Pancreas (tissue), 10 donors: ENCODE measurements around the gene ELMOD2. TPM values are rescaled to one million over a fixed set of nuclear protein-coding genes. Genes with fewer than 3 reads are reported as not detected.

Experiments used
- ATAC-seq, 4 donors: fragments of 200-7000 bp; cut with Tn5 transposase; one replicate each; pipeline versions ENCODE4 v1.8.0 to v1.9.1; 2020; ENCODE audit warnings: mild to moderate bottlenecking in 4 of 4, moderate library complexity in 4 of 4
- DNase-seq, 6 donors: peaks; one replicate each; pipeline ENCODE4 v3.0.0-alpha.2; 2020
- FAIRE-seq: peaks from 2 replicates; lab custom pipeline; 2012; peaks lifted over from hg19 to GRCh38; lab: Jason Lieb, UNC
- H3K27ac ChIP-seq, 4 donors: fragments of 200-600 bp; sonication (generic); 1 replicate in 3 of 4; 2 replicates in 1 of 4; pipeline versions ENCODE4 v1.5.0 to v1.8.0; 2020
- H3K27me3 ChIP-seq, 4 donors: fragments of 200-600 bp; one replicate each; pipeline ENCODE4 v1.8.0; 2021
- H3K36me3 ChIP-seq, 3 donors: fragments of 200-600 bp; sonication (generic) in 1 of 3; one replicate each; pipeline versions ENCODE4 v1.5.0 to v1.8.0; 2020 to 2021
- H3K4me1 ChIP-seq, 3 donors: fragments of 200-600 bp; one replicate each; pipeline ENCODE4 v1.8.0; 2021
- H3K4me3 ChIP-seq, 4 donors: fragments of 200-600 bp; sonication (generic) in 2 of 4; one replicate each; pipeline versions ENCODE4 v1.5.0 to v1.8.0; 2020 to 2021
- H3K9me3 ChIP-seq, 4 donors: fragments of 200-600 bp; one replicate each; pipeline ENCODE4 v1.8.0; 2021
- WGBS, 2 donors: extraction: QIAGEN DNeasy Blood & Tissue Kit; methylation state at CpG; one replicate each; pipeline ENCODE4 v1.1.7; 2013; 5-methylcytosine and 5-hydroxymethylcytosine counted together
- intact Hi-C, 3 donors: fragments of 100-400 bp; cut with DNase I; formaldehyde crosslinking; loops; one replicate each; pipeline versions ENCODE4 v1.11.1 to v1.14.2; 2022
- polyA plus RNA-seq, 2 donors: library from polyadenylated mRNA; stranded (reverse); fragments of 200-250 nt; gene quantifications; one replicate each; pipeline ENCODE4 v1.2.3, GENCODE V29; 2013
- total RNA-seq, 6 donors: library from RNA; stranded (reverse); fragmentation: NEBNext Ultra II Directional in 4 of 6; extraction: Animal tissue kit (Norgen Biotek cat#: 25700) in 4 of 6; gene quantifications; one replicate each; pipeline versions ENCODE4 v1.2.1 to v1.2.4, GENCODE V29; 2021 to 2023
- TF ChIP-seq, protein P1 (sequence below), 4 donors: fragments of 200-600 bp; sonication (generic) in 3 of 4; IDR thresholded peaks; one replicate each; pipeline versions ENCODE4 v1.5.0 to v1.8.0; 2021; ENCODE audit warnings: antibody characterized with exemption in 4 of 4
- donor health status: healthy with polysubstance abuse.
- donor health status: DM: no; HTN: no; CAD: no; lungs with moderate emphysema.
- donor health status: DM: no; HTN: no; CAD: no.
- donor health status: control.
- donor health status: control.
- donor health status: Bipolar disorder and iron deficiency.
- donor health status: DM: yes; HTN: yes; CAD: no.
- donor health status: DM: no; HTN: no; CAD: no.
- donor health status: DM: no; HTN: no; CAD: no.
- donor health status: DM: yes; HTN: yes; CAD: no.

Gene ELMOD2
- total and polyA plus RNA-seq, 8 donors, result 5.0 to 18.3 (median 11.9) TPM

DNA sequence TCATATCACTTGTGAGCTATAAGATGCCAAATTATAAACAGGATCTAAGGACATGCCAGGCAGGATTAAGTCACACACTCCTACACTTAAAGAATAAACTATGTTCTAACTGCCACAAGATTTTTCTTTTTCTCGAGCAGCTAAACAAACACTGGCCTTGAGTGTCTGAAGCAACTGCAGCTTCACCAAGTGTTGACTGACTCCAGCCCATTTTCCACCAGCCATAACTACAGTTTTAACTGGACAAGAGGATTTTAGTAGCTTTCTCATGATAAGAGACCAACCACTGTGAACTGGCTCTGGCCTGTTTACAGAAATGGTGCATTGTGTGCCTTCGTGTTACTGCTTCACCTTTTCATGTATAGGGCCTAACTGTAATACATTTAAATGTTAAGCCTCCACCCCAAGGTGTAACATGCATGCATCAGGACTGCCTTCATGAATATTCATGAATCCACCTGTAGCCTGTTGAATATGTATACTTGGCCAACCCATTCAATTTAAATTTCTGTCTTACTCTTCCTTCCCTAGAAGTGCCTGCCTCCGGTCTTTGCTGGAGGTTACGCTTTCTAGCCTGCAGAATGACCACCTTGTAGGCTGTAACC lies 34.0 kb downstream of the ELMOD2 start:
- Histone ChIP-seq H3K27ac (no peak overlapping the region), H3K27me3 (no peaks in the 10 kb centered on the region), H3K36me3 (no peaks in the 10 kb centered on the region), H3K4me1 (no peaks in the 10 kb centered on the region), H3K4me3 (no peak overlapping the region), H3K9me3 (no peaks in the 10 kb centered on the region)
- intact Hi-C loops, result no loop called here
- 78 to 84% methylated on average over 4 of the region's 4 CpGs for WGBS, 2 donors
- ATAC-seq, result no peak
- TF ChIP-seq, protein P1, sequence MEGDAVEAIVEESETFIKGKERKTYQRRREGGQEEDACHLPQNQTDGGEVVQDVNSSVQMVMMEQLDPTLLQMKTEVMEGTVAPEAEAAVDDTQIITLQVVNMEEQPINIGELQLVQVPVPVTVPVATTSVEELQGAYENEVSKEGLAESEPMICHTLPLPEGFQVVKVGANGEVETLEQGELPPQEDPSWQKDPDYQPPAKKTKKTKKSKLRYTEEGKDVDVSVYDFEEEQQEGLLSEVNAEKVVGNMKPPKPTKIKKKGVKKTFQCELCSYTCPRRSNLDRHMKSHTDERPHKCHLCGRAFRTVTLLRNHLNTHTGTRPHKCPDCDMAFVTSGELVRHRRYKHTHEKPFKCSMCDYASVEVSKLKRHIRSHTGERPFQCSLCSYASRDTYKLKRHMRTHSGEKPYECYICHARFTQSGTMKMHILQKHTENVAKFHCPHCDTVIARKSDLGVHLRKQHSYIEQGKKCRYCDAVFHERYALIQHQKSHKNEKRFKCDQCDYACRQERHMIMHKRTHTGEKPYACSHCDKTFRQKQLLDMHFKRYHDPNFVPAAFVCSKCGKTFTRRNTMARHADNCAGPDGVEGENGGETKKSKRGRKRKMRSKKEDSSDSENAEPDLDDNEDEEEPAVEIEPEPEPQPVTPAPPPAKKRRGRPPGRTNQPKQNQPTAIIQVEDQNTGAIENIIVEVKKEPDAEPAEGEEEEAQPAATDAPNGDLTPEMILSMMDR (IDR thresholded peaks at IDR 0.05), result no peak
- no peak for FAIRE-seq
- DNase-seq, result no peak

DNA sequence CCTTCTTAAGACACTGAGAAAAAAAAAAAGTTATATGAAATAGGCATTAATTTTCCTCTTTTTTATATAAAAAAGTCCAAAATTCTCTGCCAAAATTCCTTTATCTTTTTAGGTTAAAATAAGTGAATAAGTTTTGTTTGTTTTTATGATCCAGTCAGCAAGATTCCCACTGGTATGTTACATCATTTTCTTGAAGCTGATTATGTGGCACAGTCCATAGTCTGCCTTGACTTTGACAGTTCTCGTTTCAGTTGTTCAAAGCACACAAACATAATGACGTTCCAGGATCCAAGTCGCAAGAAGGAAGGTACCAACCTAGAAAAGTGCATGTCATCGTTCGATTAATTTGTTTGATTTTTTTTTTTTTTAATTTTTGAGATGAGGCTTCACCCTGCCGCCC lies 35.7 kb downstream of the ELMOD2 start:
- ATAC-seq (no peak), FAIRE-seq (no peak), DNase-seq (no peak)
- no peaks in the 10 kb centered on the region for H3K4me1 ChIP-seq
- 73% methylated on average over 6 of the region's 6 CpGs for WGBS, 2 donors
- H3K36me3 ChIP-seq, result no peaks in the 10 kb centered on the region
- H3K9me3 ChIP-seq, result no peaks in the 10 kb centered on the region
- intact Hi-C loops, result loop anchor here in 1 of 3 donors (10.0 kb wide), 1 partner anchor 555 kb away; no protein-coding TSS in a partner anchor
- peaks cover 0 to 3% (median 0%) of the 10 kb centered on the region in 4 donors for H3K27me3 ChIP-seq
- no peak overlapping the region for H3K4me3 ChIP-seq
- TF ChIP-seq, protein P1 (IDR thresholded peaks at IDR 0.05), result no peak
- H3K27ac ChIP-seq, result no peak overlapping the region

DNA sequence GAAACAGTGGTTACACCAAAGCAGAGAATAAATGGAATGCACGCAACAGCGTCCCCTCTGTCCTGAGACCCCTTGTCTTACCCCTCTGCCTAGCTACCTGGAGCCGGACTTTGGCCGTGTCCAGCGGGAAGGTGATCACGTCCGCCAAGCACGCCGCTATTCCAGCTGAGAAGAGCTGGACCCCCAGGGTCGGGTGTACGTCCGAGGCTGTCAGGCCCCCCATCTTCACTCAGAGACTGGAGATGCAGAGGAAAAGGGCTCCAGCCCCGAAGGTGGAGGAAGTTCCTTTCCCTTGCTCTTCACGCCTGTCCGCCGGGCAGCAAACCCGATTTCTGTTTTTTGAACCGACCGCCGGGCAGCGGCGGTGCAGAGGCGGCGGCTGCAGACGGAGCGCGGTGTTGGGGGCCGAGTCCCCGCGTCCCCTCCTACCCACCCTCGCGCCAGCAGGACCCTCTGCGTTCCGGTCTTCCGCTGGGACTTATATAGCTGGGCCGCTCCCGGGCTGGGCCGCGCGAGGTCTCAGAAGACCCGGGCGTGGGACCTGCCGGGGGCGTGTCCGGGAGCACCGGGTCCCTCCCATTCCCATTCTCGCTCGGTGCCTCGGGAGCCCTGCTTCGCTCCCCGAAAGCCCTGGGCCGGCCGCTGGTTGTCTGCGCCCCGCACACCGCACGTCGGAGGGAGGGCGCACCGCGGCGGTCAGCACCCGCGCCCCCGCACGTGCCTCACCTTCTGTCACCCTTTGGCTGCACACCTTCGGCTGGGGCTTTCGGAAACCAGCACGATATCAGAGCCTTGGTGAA lies 44.7 kb downstream of the ELMOD2 start, which contains the start of gene UCP1:
UCP1 (minus strand) TSS at position 455 of the 800 bp plus-strand sequence; CDS start at position 223, 232 bp downstream.
- Histone ChIP-seq H3K27me3 (no peaks in the 10 kb centered on the region), H3K4me1 (peaks cover 0 to 3% (median 0%) of the 10 kb centered on the region in 3 donors), H3K36me3 (no peaks in the 10 kb centered on the region), H3K27ac (no peak within 1 kb of the TSS), H3K9me3 (no peaks in the 10 kb centered on the region), H3K4me3 (peak within 1 kb of the TSS; percentile 23 to 66 (median 34))
- peak; percentile 25 to 78 (median 41) for DNase-seq
- no peak for FAIRE-seq
- intact Hi-C loops, result loop anchor here in 1 of 3 donors (10.0 kb wide), 1 partner anchor 546 kb away; no protein-coding TSS in a partner anchor
- 1 to 2% methylated on average over 61 to 69 of the region's 69 CpGs for whole genome bisulfite sequencing, 2 donors
- peak; percentile 76 to 94 (median 88) for ATAC-seq
- TF ChIP-seq, protein P1 (IDR thresholded peaks at IDR 0.05), result no peak

DNA sequence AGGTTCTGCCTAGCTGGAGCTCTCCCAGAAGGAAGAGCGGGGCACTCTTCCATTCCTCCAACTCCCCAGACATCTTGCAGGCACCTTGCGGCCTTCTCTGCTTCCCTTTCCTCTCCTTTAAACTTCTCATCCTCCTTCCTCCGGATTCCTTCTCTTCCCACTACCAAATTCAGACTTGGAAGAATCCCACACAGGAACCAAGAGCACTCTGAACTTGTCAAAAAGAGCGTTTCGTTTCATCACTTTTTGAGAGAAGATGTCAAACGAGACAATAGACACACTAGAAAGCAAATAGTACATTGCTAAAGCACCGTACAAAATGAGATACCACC lies 45.3 kb downstream of the ELMOD2 start:
- intact Hi-C loops, result loop anchor here in 1 of 3 donors (10.0 kb wide), 1 partner anchor 546 kb away; no protein-coding TSS in a partner anchor
- Histone ChIP-seq H3K4me1 (peaks cover 0 to 3% (median 0%) of the 10 kb centered on the region in 3 donors), H3K27me3 (no peaks in the 10 kb centered on the region), H3K36me3 (no peaks in the 10 kb centered on the region), H3K9me3 (no peaks in the 10 kb centered on the region), H3K4me3 (peak overlapping the region; percentile 23 to 66 (median 34)), H3K27ac (no peak overlapping the region)
- TF ChIP-seq, protein P1 (IDR thresholded peaks at IDR 0.05), result no peak
- no peak for ATAC-seq
- DNase-seq, result no peak
- no peak for FAIRE-seq
- 52 to 58% methylated on average over 7 of the region's 7 CpGs for WGBS, 2 donors
